ENCODE data around the gene MARCHF3.

DNA sequence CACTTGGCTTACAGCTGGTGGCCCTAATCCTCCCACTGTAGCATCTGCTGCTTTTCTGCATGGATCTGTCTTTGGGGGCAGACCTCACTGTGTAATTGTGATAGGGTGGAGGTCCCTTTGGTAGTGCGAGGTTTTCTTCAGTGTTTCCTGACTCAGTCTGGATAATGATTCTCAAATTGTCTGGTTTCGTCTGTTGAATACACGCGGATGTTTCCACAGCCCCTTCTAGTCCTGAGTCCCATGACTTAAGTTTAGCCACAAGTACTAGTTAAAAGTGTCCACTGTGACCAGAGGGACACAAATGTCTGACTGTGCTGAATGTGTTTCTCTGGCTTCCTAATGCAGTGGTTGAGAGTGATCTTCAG is 182.9 kb downstream of the MARCHF3 start:
- TF ChIP-seq POLR2A (IDR thresholded peaks at IDR 0.05): no peak
- TF ChIP-seq, protein P1, sequence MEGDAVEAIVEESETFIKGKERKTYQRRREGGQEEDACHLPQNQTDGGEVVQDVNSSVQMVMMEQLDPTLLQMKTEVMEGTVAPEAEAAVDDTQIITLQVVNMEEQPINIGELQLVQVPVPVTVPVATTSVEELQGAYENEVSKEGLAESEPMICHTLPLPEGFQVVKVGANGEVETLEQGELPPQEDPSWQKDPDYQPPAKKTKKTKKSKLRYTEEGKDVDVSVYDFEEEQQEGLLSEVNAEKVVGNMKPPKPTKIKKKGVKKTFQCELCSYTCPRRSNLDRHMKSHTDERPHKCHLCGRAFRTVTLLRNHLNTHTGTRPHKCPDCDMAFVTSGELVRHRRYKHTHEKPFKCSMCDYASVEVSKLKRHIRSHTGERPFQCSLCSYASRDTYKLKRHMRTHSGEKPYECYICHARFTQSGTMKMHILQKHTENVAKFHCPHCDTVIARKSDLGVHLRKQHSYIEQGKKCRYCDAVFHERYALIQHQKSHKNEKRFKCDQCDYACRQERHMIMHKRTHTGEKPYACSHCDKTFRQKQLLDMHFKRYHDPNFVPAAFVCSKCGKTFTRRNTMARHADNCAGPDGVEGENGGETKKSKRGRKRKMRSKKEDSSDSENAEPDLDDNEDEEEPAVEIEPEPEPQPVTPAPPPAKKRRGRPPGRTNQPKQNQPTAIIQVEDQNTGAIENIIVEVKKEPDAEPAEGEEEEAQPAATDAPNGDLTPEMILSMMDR (IDR thresholded peaks at IDR 0.05): no peak

Data from right lobe of liver (tissue), 4 donors.